ENCODE measurements around the gene CST6. TPM values are rescaled to one million over a fixed set of nuclear protein-coding genes. Genes with fewer than 3 reads are reported as not detected.

The CST6 gene, protein sequence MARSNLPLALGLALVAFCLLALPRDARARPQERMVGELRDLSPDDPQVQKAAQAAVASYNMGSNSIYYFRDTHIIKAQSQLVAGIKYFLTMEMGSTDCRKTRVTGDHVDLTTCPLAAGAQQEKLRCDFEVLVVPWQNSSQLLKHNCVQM
- not detected for total RNA-seq

DNA sequence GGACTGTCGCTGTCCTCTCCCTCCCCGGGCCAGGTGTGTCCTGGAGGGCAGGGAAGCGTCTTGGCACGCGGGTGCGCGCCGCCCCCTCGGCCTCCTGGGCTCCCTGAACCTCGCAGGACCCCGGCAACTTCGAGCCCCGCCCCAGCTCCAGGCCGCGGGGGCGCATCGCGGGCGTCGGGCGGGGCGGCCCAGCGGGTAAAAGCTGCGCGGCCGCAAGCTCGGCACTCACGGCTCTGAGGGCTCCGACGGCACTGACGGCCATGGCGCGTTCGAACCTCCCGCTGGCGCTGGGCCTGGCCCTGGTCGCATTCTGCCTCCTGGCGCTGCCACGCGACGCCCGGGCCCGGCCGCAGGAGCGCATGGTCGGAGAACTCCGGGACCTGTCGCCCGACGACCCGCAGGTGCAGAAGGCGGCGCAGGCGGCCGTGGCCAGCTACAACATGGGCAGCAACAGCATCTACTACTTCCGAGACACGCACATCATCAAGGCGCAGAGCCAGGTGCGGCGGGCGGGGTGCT lies at the start of gene CST6:
Gene CST6, plus strand, starts transcription at position 224 of the 519 bp plus-strand sequence. Its CDS starts 37 bp downstream, at position 261.
- DNase-seq (ENCODE audit: low spot score), result no peak
- no peak for ATAC-seq

DNA sequence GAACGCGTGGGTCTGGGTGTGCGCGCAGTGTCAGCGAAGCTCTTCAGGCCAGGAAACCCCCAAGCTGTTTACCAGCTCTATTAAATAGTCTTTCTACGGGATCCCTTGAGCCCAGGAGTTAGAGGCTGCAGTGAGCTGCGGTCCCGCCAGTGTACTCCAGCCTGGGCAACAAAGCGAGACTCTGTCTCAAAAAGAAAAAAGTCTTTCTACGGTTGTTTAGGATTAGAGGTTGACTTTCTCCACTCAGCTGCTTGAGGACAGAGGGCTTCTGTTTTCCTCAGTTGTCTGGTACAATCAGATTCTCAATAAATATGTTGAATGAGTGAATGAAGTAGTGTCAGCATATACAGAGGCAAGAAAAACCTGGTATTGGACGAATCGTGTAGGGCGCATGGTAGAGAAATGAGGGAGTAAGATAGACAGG lies 49.7 kb upstream of the CST6 start:
- ATAC-seq, result no peak
- no peak for DNase-seq (ENCODE audit: low spot score)

DNA sequence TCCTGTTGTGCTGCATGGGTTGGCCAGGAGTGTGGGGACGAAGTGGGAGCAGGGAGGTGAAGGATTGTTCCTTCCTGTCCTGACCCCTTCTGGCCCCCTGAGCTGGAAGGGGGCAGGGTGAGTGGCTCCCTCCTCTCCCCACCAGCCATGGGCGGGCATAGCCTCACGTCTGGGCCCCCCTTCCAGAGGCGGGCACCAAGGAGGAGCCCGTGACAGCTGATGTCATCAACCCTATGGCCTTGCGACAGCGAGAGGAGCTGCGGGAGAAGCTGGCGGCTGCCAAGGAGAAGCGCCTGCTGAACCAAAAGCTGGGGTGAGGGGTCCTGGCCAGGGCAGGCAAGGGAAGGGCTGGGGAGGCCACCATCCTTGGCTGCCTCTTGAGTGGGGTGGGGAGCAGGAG lies 46.9 kb upstream of the CST6 start:
- no peak for ATAC-seq
- DNase-seq (ENCODE audit: low spot score), result no peak

DNA sequence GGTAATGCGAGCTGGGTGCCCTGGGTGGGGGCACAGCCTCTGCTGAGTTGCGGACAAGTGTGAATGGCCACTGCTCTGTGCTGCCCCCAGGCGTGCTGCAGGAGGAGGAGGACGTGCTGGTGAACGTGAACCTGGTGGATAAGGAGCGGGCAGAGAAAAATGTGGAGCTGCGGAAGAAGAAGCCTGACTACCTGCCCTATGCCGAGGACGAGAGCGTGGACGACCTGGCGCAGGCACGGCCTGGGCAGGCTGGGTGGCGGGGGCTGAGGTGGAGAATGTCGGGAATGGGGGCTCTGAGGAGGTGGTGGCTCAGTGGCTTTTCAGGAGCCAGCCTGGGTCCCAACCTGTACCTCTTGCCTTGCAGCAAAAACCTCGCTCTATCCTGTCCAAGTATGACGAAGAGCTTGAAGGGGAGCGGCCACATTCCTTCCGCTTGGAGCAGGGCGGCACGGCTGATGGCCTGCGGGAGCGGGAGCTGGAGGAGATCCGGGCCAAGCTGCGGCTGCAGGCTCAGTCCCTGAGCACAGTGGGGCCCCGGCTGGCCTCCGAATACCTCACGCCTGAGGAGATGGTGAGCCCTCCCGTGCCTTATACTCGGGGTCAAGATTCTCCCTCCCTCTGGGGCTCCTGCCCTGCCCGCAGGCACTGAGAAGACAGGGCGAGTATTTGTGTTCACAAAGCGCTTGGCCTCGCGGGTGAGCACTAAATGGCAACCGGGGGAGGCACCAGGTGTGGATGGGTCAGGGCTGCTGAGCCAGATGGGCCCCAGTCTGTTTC lies 45.6 kb upstream of the CST6 start:
- DNase-seq (ENCODE audit: low spot score) (no peak), ATAC-seq (no peak)

DNA sequence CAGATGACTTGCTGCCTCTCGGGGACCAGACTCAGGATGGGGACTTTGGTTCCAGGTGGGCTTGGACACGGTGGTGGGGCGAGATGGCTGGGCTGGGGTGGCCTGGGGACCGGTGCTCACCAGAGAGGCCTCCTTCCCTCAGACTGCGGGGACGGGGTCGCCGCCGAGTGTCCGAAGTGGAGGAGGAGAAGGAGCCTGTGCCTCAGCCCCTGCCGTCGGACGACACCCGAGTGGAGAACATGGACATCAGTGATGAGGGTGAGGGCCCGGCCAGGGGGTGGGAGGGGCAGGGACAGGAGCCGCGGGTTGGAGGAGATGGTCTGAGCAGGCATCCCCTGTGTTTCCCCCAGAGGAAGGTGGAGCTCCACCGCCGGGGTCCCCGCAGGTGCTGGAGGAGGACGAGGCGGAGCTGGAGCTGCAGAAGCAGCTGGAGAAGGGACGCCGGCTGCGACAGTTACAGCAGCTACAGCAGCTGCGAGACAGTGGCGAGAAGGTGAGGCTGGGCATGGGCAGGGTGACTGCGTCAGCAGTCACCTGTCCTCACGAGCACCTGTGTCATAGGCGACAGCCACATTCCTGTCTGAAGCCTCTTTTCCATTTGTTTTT lies 44.4 kb upstream of the CST6 start:
- DNase-seq (ENCODE audit: low spot score) (no peak), ATAC-seq (no peak)

DNA sequence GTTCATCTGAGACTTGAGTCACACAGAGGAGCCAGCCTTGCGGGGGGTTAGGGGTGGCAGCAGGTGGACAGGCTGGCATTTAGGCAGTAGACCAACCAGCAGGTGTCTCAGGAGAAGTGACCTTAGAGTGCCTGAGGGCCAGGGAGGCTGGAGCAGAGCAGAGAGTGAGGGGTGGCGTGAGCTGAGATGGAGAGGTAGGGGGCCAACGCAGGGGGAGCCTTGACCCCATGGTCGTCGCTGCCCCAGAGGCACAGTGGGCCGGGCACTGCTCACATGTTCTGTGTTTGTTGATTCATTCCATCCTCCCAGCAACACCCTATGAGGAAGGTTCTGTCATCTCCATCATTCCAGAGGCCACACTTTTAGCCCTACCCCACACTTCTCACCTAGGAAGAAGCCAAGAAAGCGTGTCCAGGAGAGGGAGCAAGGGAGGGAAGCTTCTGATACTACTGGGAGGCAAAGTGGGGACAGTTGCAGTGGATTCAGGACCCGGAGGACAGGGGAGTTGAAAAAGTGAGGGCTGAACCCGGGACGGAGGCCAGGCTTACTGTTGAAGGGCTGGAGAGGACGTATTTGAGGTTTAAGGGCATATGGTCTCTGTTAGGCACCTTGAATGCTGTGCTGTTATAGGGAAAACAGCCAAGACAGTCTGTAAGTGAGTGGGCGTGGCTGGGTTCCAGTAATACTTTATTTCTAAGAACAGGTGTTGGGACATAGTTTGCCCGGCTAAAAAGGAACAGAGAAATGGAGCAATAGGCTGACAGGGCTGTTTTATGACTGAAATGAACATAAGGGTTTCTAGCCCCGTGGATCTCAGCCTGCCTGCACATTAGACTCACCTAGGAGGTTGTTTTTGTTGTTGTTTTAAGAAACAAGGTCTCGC lies 43.0 kb upstream of the CST6 start:
- ATAC-seq (peak; percentile 23), DNase-seq (ENCODE audit: low spot score) (no peak)

DNA sequence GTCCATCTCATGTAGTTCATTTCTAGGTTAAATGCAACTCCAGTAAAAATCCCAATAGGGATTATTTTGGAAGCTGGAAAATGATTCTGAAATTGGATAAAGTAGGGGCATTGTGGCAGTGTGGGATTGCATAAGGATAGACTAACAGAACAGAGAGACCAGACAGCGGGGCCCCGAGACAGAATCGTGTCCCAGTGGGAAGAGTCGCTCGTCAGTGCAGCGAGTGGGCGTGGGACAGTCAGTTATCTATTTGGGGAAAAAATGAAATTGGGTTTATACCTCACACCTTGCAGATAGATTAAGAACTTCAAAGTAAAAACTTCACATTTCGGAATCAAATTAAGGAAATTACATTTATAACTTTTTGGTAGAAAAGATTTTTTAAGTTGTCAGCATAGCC lies 39.7 kb upstream of the CST6 start:
- ATAC-seq (no peak), DNase-seq (ENCODE audit: low spot score) (no peak)

DNA sequence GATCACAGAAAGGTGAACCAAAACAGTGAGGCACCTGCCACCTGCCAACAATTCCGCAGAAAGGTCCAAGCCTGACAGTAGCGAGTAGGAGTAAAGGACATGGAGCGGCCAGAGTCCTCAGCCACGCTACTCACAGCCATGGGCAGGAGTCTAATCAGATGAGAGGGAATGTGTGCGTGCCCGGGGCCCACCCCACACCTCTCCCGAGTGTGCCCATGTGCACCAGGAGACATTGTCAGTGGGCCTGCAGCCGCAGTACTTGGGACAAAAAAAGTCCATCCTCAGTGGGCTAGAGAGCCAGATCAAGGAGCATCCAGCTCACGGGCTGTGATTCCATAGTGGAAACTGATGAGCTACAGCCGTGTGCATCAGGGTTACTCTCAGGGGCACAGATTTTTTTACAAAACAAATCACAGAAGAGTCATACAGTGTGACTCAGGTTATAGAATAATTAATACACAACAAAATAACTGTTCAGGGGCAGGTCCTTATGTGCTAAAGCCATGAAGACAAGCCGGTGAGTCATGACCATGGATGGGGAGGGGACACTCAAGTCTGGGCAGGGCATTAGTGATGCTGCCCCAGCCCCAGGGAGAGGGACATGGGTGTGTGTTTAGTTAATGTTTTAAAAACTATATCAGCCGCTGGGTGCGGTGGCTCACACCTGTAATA lies 38.2 kb upstream of the CST6 start:
- ATAC-seq (no peak), DNase-seq (ENCODE audit: low spot score) (no peak)

DNA sequence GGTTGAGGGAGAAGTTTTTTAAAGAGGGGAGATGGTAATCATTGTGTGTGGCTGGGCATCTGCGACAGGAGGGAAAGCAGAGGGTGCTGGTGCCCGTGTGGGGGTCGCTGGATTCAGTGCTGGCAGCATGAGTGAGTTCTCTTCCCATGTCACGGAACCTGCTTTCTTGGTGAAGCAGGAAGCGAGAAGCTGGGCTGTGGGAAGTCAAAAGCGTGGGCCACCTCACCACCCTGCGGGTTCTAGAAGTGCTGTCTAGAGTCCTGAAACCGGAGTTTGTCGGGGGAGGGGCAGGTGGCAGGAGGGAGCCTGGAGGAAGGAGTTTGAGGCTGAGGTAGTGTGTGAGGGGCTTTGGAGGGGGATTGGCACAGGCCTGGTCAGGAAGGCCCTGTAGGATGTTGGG lies 36.0 kb upstream of the CST6 start:
- DNase-seq (ENCODE audit: low spot score) (no peak), ATAC-seq (no peak)

DNA sequence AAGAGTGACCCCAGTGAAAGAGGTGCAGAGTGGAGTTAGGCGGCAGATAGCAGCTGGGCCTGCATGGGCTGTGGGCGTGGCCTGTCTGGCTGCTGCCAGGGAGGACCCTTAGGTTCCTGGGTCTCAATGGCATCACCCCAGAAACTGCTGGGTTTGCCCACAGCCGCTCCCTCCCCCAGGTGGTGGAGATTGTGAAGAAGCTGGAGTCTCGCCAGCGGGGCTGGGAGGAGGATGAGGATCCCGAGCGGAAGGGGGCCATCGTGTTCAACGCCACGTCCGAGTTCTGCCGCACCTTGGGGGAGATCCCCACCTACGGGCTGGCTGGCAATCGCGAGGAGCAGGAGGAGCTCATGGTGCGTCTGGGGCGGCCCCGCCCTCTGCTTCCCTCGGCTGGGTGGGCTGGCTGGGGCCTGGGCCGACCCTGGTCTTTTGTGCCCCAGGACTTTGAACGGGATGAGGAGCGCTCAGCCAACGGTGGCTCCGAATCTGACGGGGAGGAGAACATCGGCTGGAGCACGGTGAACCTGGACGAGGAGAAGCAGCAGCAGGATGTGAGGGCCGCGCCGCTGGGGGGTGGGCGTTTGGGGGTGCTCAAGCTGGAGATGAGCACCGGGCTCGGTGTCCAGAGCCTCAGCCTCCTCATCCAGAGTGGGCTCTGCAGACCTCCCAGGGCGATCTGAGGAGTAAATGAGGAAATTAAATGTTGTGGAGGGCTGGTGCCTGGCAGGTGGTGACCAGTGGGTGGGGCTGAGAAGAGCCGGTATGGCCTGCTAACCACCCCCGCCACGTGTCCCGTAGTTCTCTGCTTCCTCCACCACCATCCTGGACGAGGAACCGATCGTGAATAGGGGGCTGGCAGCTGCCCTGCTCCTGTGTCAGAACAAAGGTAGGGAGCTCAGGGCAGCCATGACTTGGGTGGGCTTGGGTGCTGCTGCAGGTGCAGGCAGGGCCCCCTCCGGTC lies 35.3 kb upstream of the CST6 start:
- no peak for DNase-seq (ENCODE audit: low spot score)
- no peak for ATAC-seq

DNA sequence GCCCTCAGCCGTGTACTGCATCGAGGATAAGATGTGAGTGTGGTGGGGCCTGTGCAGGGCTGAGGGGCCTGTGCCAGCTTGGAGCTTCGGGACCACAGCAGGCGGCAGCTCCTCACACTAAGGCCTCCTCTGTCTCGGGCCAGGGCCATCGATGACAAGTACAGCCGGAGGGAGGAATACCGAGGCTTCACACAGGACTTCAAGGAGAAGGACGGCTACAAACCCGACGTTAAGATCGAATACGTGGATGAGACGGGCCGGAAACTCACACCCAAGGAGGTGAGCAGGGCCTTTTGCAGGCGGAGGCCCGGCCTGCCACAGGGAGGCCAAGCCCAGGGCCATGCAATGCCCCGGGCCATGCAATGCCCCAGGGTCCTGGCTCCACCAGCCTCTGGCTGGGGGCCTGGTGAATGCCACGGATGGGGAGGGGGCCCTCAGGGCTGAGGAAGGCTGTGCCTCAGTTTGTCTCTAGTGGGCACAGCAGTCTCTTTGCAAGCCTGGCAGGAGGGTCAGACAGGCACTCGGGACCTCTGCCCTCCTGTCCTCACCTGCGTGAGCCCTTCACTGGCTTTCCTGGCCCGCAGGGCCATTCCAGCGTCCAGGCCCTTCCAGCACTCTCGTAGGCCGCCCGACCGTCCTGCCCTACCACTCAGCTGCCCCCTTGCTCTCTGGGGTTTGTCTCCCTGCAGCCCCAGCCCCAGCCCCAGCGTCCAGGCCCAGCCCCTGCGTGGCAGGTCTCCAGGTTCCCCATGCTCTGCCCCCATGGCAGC lies 34.0 kb upstream of the CST6 start:
- no peak for ATAC-seq

DNA sequence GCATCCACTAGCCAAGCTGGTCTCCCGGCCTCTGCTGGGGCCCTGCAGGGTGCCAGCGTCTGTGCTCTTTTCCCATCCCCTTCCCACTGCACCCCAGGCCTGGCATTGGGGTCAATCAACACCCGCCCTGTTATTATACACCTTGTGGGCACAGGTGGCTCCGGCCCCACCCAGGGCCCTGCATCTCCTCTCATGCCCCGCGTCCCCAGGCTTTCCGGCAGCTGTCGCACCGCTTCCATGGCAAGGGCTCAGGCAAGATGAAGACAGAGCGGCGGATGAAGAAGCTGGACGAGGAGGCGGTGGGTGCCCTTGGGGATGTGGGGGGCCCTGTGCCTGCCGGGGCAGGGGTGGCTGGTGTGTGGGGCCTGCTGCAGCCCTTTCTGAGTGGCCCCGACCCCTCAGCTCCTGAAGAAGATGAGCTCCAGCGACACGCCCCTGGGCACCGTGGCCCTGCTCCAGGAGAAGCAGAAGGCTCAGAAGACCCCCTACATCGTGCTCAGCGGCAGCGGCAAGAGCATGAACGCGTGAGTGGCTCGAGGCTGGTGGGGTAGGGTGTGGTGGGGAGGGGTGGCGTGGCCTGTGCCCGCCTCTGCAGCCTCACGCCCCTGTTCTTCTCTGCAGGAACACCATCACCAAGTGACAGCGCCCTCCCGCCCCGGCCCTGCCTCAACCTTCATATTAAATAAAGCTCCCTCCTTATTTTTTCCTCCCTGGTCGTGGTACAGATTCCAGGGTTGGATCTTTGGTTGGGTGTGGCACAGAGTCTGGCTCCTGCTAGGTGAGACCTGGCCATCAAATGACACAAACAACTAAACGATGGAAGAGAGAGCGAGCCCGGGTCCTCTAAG lies 33.2 kb upstream of the CST6 start:
- no peak for ATAC-seq
- DNase-seq (ENCODE audit: low spot score), result no peak

More for the DNA sequence above, 34.0 kb upstream of the CST6 start:
- DNase-seq (ENCODE audit: low spot score), result no peak

DNA sequence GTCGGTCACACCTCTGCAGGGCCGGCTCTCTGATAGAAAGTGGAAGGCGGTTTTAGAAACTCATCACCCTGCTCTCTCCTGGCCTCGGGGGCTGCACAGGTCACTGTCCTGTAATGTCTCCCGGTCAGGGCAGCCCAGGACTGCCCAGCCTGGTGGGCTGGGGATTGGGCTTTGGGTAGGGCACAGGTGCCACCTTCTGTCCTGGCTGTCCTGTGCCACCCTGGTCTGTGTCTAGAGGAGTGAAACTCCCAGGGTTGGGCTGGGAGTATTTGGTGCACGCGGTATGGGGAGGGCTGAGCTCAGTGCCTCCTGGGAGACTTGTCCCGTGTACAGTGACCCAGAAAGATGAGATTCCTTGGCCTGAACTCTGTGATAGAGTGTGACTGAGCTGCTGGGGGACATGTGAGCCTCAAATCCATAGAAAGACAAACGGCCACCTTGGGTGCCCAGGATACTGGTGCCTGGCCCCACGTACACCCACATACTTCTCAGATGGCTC lies 32.5 kb upstream of the CST6 start:
- DNase-seq (ENCODE audit: low spot score) (no peak), ATAC-seq (no peak)

DNA sequence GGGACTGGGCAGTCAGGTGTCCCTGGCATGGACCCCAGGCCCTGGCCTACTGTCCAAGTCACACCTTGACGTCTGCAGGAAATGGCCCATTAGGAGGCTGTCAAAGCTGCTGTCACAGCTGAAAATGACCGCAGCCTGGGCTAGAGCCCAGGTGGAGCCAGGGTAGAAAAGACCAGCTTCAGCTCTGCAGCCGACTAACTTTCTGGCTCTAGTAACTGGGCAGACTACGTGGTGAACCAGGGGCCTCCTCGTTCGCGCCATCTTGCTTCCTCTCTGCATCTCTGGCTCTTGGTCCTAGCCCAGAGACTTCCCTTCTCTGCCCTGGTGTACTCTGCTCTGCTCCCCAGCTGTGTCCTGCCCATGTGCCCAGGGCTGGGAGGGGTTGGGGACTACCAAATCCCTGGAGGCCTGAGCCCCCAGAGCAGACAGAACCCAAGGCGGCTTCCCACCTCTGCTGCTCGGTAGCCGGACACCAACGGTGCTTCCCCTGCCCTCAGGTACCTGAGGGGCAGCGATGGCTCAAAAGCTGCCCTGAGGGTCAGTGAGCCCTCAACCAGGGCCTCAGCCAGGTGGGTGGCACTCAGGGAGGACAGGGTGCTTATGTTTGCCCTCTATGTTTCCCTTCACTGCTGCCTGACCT lies 30.6 kb upstream of the CST6 start:
- ATAC-seq, result no peak
- no peak for DNase-seq (ENCODE audit: low spot score)

DNA sequence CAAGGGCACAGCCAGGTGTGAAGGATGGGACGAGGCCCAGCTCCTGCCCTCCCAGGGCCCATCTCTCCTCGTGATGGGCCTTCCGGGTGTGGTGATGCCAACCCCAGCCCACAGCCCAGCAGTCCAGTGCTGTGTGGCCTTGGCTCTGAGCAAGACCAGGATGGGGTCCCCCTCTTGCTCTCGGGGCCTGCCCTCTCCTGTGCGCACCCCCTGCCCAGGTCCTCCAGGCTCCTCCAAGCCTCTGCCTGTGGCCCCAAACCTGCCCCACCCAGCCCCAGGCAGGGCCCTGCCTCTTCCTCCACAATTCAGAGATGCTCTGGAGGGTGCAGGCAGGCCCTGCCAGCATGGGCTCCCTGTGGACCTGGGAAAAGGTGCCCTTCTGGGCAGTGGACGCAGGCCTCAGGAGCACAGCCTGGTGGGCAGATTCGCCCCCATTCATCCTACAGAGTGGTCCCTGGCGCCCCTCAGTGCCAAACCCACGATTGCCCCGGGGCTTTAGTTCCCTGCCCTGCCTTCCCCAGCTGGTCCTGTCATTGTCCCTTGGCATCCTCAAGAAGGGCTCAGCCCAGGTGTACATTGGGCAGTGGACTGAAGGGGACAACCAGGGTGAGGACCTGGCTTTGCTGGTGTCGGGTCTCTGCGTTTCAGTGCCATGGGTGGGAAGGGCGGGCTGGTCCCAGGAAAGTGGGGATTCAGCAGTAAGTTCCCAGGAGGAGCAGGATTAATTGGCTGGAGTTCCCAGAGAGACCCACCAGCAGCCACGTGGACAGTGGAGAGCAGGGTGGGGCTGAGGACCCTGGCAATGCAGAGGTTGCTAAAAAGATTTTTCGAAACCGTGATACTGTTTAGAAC lies 29.6 kb upstream of the CST6 start:
- no peak for DNase-seq (ENCODE audit: low spot score)
- peak; percentile 17 for ATAC-seq
